H1 (cell line): ENCODE data around the gene RIBC1. TPM values are rescaled to one million over a fixed set of nuclear protein-coding genes. Genes with fewer than 3 reads are reported as not detected.

ENCODE experiments used
- CTCF ChIA-PET: fragments of 300-600 bp; sonication (Branson Sonifier 250); formaldehyde crosslinking; loops from one replicate; lab custom pipeline; 2021; ENCODE audit not compliant: partially characterized antibody; lab: Charles Lee
- POLR2A ChIA-PET: fragments of 300-600 bp; sonication (Branson Sonifier 250); formaldehyde crosslinking; loops from one replicate; lab custom pipeline; 2021; ENCODE audit warnings: inconsistent platforms; ENCODE audit not compliant: partially characterized antibody; lab: Charles Lee
- DNase-seq, 2 experiments: peaks; one replicate each; pipeline versions ENCODE4 v3.0.0 to v3.0.0-alpha.2; 2010 to 2022; ENCODE audit warnings: low spot score in 2 of 2, low read depth in 1 of 2, mixed read lengths in 1 of 2
- FAIRE-seq: peaks from 2 replicates; lab custom pipeline; 2011; peaks lifted over from hg19 to GRCh38; lab: Jason Lieb, UNC
- H2AFZ ChIP-seq: 2 replicates; pipeline ENCODE4 v1.8.1; 2012; ENCODE audit warnings: low read length, inconsistent platforms
- H2AK5ac ChIP-seq: 2 replicates; pipeline ENCODE4 v1.6.1; 2013; ENCODE audit warnings: low read depth, low read length
- H2BK120ac ChIP-seq: replicated peaks from 2 replicates; pipeline ENCODE3; 2013; ENCODE audit warnings: low read depth, low read length, inconsistent platforms
- H2BK12ac ChIP-seq: 2 replicates; pipeline ENCODE4 v1.6.1; 2013; ENCODE audit warnings: low read depth, low read length
- H2BK15ac ChIP-seq: 2 replicates; pipeline ENCODE4 v1.6.1; 2013; ENCODE audit warnings: low read length
- H2BK20ac ChIP-seq: 2 replicates; pipeline ENCODE4 v1.6.1; 2013; ENCODE audit warnings: low read length
- H2BK5ac ChIP-seq: 2 replicates; pipeline ENCODE4 v1.6.1; 2013; ENCODE audit warnings: low read depth, low read length
- H3K14ac ChIP-seq: 2 replicates; pipeline ENCODE4 v1.6.1; 2013; ENCODE audit warnings: inconsistent platforms; ENCODE audit not compliant: insufficient read length
- H3K18ac ChIP-seq: 2 replicates; pipeline ENCODE4 v1.6.1; 2013; ENCODE audit warnings: low read length; ENCODE audit errors: extremely low read depth
- H3K23ac ChIP-seq: 2 replicates; pipeline ENCODE4 v1.6.1; 2013; ENCODE audit warnings: inconsistent platforms; ENCODE audit not compliant: insufficient read length
- H3K23me2 ChIP-seq: 2 replicates; pipeline ENCODE4 v1.6.1; 2013; ENCODE audit warnings: low read depth, low read length
- H3K27ac ChIP-seq: 2 replicates; pipeline ENCODE4 v1.6.1; 2011; ENCODE audit warnings: low read depth, low read length, inconsistent platforms
- H3K27me3 ChIP-seq, 4 experiments: replicated peaks in 1 of 4; 1 replicate in 1 of 4; 2 replicates in 3 of 4; pipeline versions ENCODE4 v1.6.1 to v1.8.1; 2011 to 2013; ENCODE audit warnings: low read length in 3 of 4, mild to moderate bottlenecking in 3 of 4, inconsistent platforms in 2 of 4, mixed read lengths in 2 of 4, moderate library complexity in 1 of 4; ENCODE audit not compliant: control insufficient read depth in 3 of 4, insufficient read depth in 3 of 4; ENCODE audit errors: extremely low read depth in 1 of 4
- H3K36me3 ChIP-seq, 4 experiments: 2 replicates each; pipeline versions ENCODE4 v1.6.1 to v1.8.1; 2011 to 2013; ENCODE audit warnings: mild to moderate bottlenecking in 4 of 4, low read length in 3 of 4, moderate library complexity in 2 of 4, control low read depth in 1 of 4, inconsistent platforms in 1 of 4; ENCODE audit not compliant: insufficient read depth in 4 of 4, control insufficient read depth in 2 of 4
- H3K4ac ChIP-seq: replicated peaks from 2 replicates; pipeline ENCODE3; 2013; ENCODE audit warnings: low read length, low read depth, mixed read lengths, inconsistent platforms; ENCODE audit not compliant: insufficient read length
- H3K4me1 ChIP-seq, 4 experiments: replicated peaks in 1 of 4; 1 replicate in 1 of 4; 2 replicates in 3 of 4; pipeline versions ENCODE4 v1.6.1 to v1.8.1; 2011 to 2013; ENCODE audit warnings: low read length in 3 of 4, inconsistent platforms in 2 of 4, mixed read lengths in 1 of 4; ENCODE audit not compliant: insufficient read depth in 4 of 4, control insufficient read depth in 3 of 4
- H3K4me2 ChIP-seq, 2 experiments: 2 replicates each; pipeline versions ENCODE4 v1.6.1 to v1.8.1; 2011 to 2013; ENCODE audit warnings: low read depth in 2 of 2, low read length in 2 of 2, control low read depth in 1 of 2, inconsistent platforms in 1 of 2, mild to moderate bottlenecking in 1 of 2; ENCODE audit not compliant: insufficient read depth in 1 of 2
- H3K4me3 ChIP-seq, 4 experiments: fragments of 200-600, 300-600 bp in 1 of 4; sonication (generic), shearing (Covaris generic), sonication (Bioruptor Twin) in 1 of 4; 2 replicates each; pipeline versions ENCODE4 v1.5.1 to v1.8.1; 2011 to 2016; ENCODE audit warnings: low read length in 4 of 4, low read depth in 3 of 4, control low read depth in 2 of 4, inconsistent platforms in 2 of 4, mild to moderate bottlenecking in 2 of 4, mixed read lengths in 1 of 4, moderate library complexity in 1 of 4; ENCODE audit not compliant: insufficient read depth in 2 of 4; ENCODE audit errors: extremely low read depth in 1 of 4
- H3K56ac ChIP-seq: replicated peaks from 2 replicates; pipeline ENCODE3; 2013; ENCODE audit warnings: low read depth, mild to moderate bottlenecking, mixed read lengths, low read length, inconsistent platforms; ENCODE audit not compliant: insufficient read length
- H3K79me1 ChIP-seq: 2 replicates; pipeline ENCODE4 v1.6.1; 2013; ENCODE audit warnings: low read depth, low read length, control low read depth
- H3K79me2 ChIP-seq, 2 experiments: 2 replicates each; pipeline versions ENCODE4 v1.6.1 to v1.8.1; 2012 to 2013; ENCODE audit warnings: low read length in 2 of 2, mild to moderate bottlenecking in 2 of 2, inconsistent platforms in 1 of 2; ENCODE audit not compliant: insufficient read depth in 2 of 2, control insufficient read depth in 1 of 2
- H3K9ac ChIP-seq, 4 experiments: replicated peaks in 1 of 4; 1 replicate in 1 of 4; 2 replicates in 3 of 4; pipeline versions ENCODE4 v1.6.1 to v1.8.1; 2011 to 2013; ENCODE audit warnings: low read depth in 3 of 4, low read length in 3 of 4, control low read depth in 2 of 4, mild to moderate bottlenecking in 2 of 4, moderate library complexity in 2 of 4, inconsistent platforms in 1 of 4; ENCODE audit errors: extremely low read depth in 1 of 4
- H3K9me3 ChIP-seq, 2 experiments: 2 replicates each; pipeline versions ENCODE4 v1.6.1 to v1.8.1; 2012 to 2013; ENCODE audit warnings: mild to moderate bottlenecking in 2 of 2, moderate library complexity in 2 of 2, control low read depth in 1 of 2, inconsistent platforms in 1 of 2, low read depth in 1 of 2, low read length in 1 of 2, mixed read lengths in 1 of 2; ENCODE audit not compliant: insufficient read depth in 2 of 2
- H4K20me1 ChIP-seq, 2 experiments: replicated peaks in 1 of 2; 2 replicates each; pipeline versions ENCODE3 to v1.8.1; 2011 to 2013; ENCODE audit warnings: inconsistent platforms in 2 of 2, low read length in 2 of 2, mild to moderate bottlenecking in 1 of 2; ENCODE audit not compliant: insufficient read depth in 2 of 2, control insufficient read depth in 1 of 2
- H4K5ac ChIP-seq: 2 replicates; pipeline ENCODE4 v1.6.1; 2013; ENCODE audit warnings: low read length, low read depth, mixed read lengths, inconsistent platforms; ENCODE audit not compliant: insufficient read length
- H4K8ac ChIP-seq: 2 replicates; pipeline ENCODE4 v1.8.0; 2013; ENCODE audit warnings: mild to moderate bottlenecking, moderate library complexity, low read length, inconsistent platforms; ENCODE audit not compliant: insufficient read depth; ENCODE audit errors: extremely low read depth
- H4K91ac ChIP-seq: replicated peaks from 2 replicates; pipeline ENCODE3; 2013; ENCODE audit warnings: low read length, mixed read lengths, inconsistent platforms; ENCODE audit not compliant: insufficient read length
- JUND ChIP-seq: IDR thresholded peaks from 2 replicates; pipeline ENCODE4 v1.6.1; 2011; ENCODE audit warnings: mild to moderate bottlenecking, improper control_type of control experiment, low read length
- RNF2 ChIP-seq: fragments of 200-900, 300-1000 bp; sonication (generic); IDR thresholded peaks from 2 replicates; pipeline ENCODE4 v1.7.1; 2016; ENCODE audit warnings: borderline replicate concordance, low read depth, mild to moderate bottlenecking, antibody characterized with exemption, low read length; ENCODE audit not compliant: poor library complexity, severe bottlenecking; ENCODE audit errors: missing control alignments
- YY1 ChIP-seq: IDR thresholded peaks from 2 replicates; pipeline ENCODE4 v1.6.1; 2011; ENCODE audit warnings: low read depth, mild to moderate bottlenecking, low read length
- WGBS, 2 experiments: shearing (Covaris generic) in 1 of 2; methylation state at CpG; one replicate each; pipeline versions ENCODE4 v1.1.6 to v1.1.7; 2013 to 2015; ENCODE audit warnings: low lambda C conversion rate in 2 of 2, mixed read lengths in 2 of 2, inconsistent platforms in 1 of 2, low coverage in 1 of 2, missing lambda C conversion rate in 1 of 2; ENCODE audit not compliant: insufficient replicate concordance in 2 of 2, insufficient coverage in 1 of 2, insufficient read length in 1 of 2; ENCODE audit errors: extremely low coverage in 1 of 2, missing lambda C conversion rate in 1 of 2; 5-methylcytosine and 5-hydroxymethylcytosine counted together
- polyA plus RNA-seq, 7 experiments: library from polyadenylated mRNA; depleted of rRNA in 3 of 7; stranded (reverse) in 5 of 7; unstranded in 2 of 7; fragments of >200 nt in 5 of 7; fragments of 200-250 nt in 2 of 7; gene quantifications; 1 replicate in 5 of 7; 2 replicates in 1 of 7; 4 replicates in 1 of 7; pipeline versions ENCODE4 v1.2.1 to v1.2.3, GENCODE V29; 2011 to 2013; ENCODE audit warnings: missing spikeins in 2 of 7, mixed read lengths in 2 of 7
- total RNA-seq: library from RNA; stranded (reverse); fragmentation: NEBNext Ultra II Directional; extraction: Animal tissue kit (Norgen Biotek cat#: 25700); gene quantifications from 2 replicates; pipeline ENCODE4 v1.2.1, GENCODE V29; 2021

The RIBC1 gene
- total and polyA plus RNA-seq, 2 of the 8 experiments (the other 6 are each of a cell fraction or from before 2014, with no cell fraction given), result 0.41 to 0.97 TPM

GRCh38 chrX:53374222-53374820 lies 48.4 kb upstream of the RIBC1 start:
- H3K27me3 ChIP-seq, result no peaks in the 10 kb centered on the region
- H3K9me3 ChIP-seq, result no peaks in the 10 kb centered on the region
- no peak overlapping the region for H4K91ac ChIP-seq
- H4K8ac ChIP-seq, result no peak overlapping the region
- no peak overlapping the region for H3K27ac ChIP-seq
- H3K4me2 ChIP-seq, result no peak overlapping the region
- no peaks in the 10 kb centered on the region for H3K79me1 ChIP-seq
- H2AK5ac ChIP-seq, result no peak overlapping the region
- H2AFZ ChIP-seq, result no peak overlapping the region
- no peaks in the 10 kb centered on the region for H4K20me1 ChIP-seq
- H3K79me2 ChIP-seq, result no peaks in the 10 kb centered on the region
- ChIA-PET POLR2A (interaction anchor here (0.9 to 1.4 kb wide), 3 partner anchors 13 to 48 kb away, joined by 3 to 4 read pairs (median 4); partner anchors contain the start of genes RIBC1 and SMC1A), CTCF (interaction anchor here (0.7 to 1.4 kb wide), 11 partner anchors 10 to 184 kb away, joined by 3 to 6 read pairs (median 4); no protein-coding TSS in a partner anchor)
- peak; percentile 45 for FAIRE-seq
- H3K18ac ChIP-seq, result no peak overlapping the region
- peaks cover 0 to 8% (median 5%) of the 10 kb centered on the region in 4 experiments; a peak in 5 of 8 replicates for H3K36me3 ChIP-seq
- no peak overlapping the region for H3K4ac ChIP-seq
- H2BK120ac ChIP-seq, result no peak overlapping the region
- no peak overlapping the region for H2BK12ac ChIP-seq
- no peak overlapping the region for H4K5ac ChIP-seq
- no peak overlapping the region for H2BK5ac ChIP-seq
- no peaks in the 10 kb centered on the region for H3K23me2 ChIP-seq
- H3K56ac ChIP-seq, result no peak overlapping the region
- H3K9ac ChIP-seq, result no peak overlapping the region
- no peak overlapping the region for H2BK15ac ChIP-seq
- no peak overlapping the region for H2BK20ac ChIP-seq
- H3K23ac ChIP-seq, result no peak overlapping the region
- H3K4me3 ChIP-seq, result no peak overlapping the region
- no peak overlapping the region for H3K14ac ChIP-seq
- H3K4me1 ChIP-seq, result no peaks in the 10 kb centered on the region
- no peak for DNase-seq
- WGBS, 2 experiments, result 93% methylated on average over 7 of the region's 7 CpGs; no CpG with 5 or more reads in 1 of the 2 experiments
- no peak for TF ChIP-seq RNF2
- TF ChIP-seq YY1, result no peak
- no peak for TF ChIP-seq JUND
